H1 (cell line): ENCODE measurements around the gene DYNLT2B. TPM values are rescaled to one million over a fixed set of nuclear protein-coding genes. Genes with fewer than 3 reads are reported as not detected.

Experiments used
- CTCF ChIA-PET: fragments of 300-600 bp; sonication (Branson Sonifier 250); formaldehyde crosslinking; loops from one replicate; lab custom pipeline; 2021; ENCODE audit not compliant: partially characterized antibody; lab: Charles Lee
- POLR2A ChIA-PET: fragments of 300-600 bp; sonication (Branson Sonifier 250); formaldehyde crosslinking; loops from one replicate; lab custom pipeline; 2021; ENCODE audit warnings: inconsistent platforms; ENCODE audit not compliant: partially characterized antibody; lab: Charles Lee
- DNase-seq, 2 experiments: peaks; one replicate each; pipeline versions ENCODE4 v3.0.0 to v3.0.0-alpha.2; 2010 to 2022; ENCODE audit warnings: low spot score in 2 of 2, low read depth in 1 of 2, mixed read lengths in 1 of 2
- FAIRE-seq: peaks from 2 replicates; lab custom pipeline; 2011; peaks lifted over from hg19 to GRCh38; lab: Jason Lieb, UNC
- H2AFZ ChIP-seq: 2 replicates; pipeline ENCODE4 v1.8.1; 2012; ENCODE audit warnings: low read length, inconsistent platforms
- H2AK5ac ChIP-seq: 2 replicates; pipeline ENCODE4 v1.6.1; 2013; ENCODE audit warnings: low read depth, low read length
- H2BK120ac ChIP-seq: replicated peaks from 2 replicates; pipeline ENCODE3; 2013; ENCODE audit warnings: low read depth, low read length, inconsistent platforms
- H2BK12ac ChIP-seq: 2 replicates; pipeline ENCODE4 v1.6.1; 2013; ENCODE audit warnings: low read depth, low read length
- H2BK15ac ChIP-seq: 2 replicates; pipeline ENCODE4 v1.6.1; 2013; ENCODE audit warnings: low read length
- H2BK20ac ChIP-seq: 2 replicates; pipeline ENCODE4 v1.6.1; 2013; ENCODE audit warnings: low read length
- H2BK5ac ChIP-seq: 2 replicates; pipeline ENCODE4 v1.6.1; 2013; ENCODE audit warnings: low read depth, low read length
- H3K14ac ChIP-seq: 2 replicates; pipeline ENCODE4 v1.6.1; 2013; ENCODE audit warnings: inconsistent platforms; ENCODE audit not compliant: insufficient read length
- H3K18ac ChIP-seq: 2 replicates; pipeline ENCODE4 v1.6.1; 2013; ENCODE audit warnings: low read length; ENCODE audit errors: extremely low read depth
- H3K23ac ChIP-seq: 2 replicates; pipeline ENCODE4 v1.6.1; 2013; ENCODE audit warnings: inconsistent platforms; ENCODE audit not compliant: insufficient read length
- H3K23me2 ChIP-seq: 2 replicates; pipeline ENCODE4 v1.6.1; 2013; ENCODE audit warnings: low read depth, low read length
- H3K27ac ChIP-seq: 2 replicates; pipeline ENCODE4 v1.6.1; 2011; ENCODE audit warnings: low read depth, low read length, inconsistent platforms
- H3K27me3 ChIP-seq, 4 experiments: replicated peaks in 1 of 4; 1 replicate in 1 of 4; 2 replicates in 3 of 4; pipeline versions ENCODE4 v1.6.1 to v1.8.1; 2011 to 2013; ENCODE audit warnings: low read length in 3 of 4, mild to moderate bottlenecking in 3 of 4, inconsistent platforms in 2 of 4, mixed read lengths in 2 of 4, moderate library complexity in 1 of 4; ENCODE audit not compliant: control insufficient read depth in 3 of 4, insufficient read depth in 3 of 4; ENCODE audit errors: extremely low read depth in 1 of 4
- H3K36me3 ChIP-seq, 4 experiments: 2 replicates each; pipeline versions ENCODE4 v1.6.1 to v1.8.1; 2011 to 2013; ENCODE audit warnings: mild to moderate bottlenecking in 4 of 4, low read length in 3 of 4, moderate library complexity in 2 of 4, control low read depth in 1 of 4, inconsistent platforms in 1 of 4; ENCODE audit not compliant: insufficient read depth in 4 of 4, control insufficient read depth in 2 of 4
- H3K4ac ChIP-seq: replicated peaks from 2 replicates; pipeline ENCODE3; 2013; ENCODE audit warnings: low read length, low read depth, mixed read lengths, inconsistent platforms; ENCODE audit not compliant: insufficient read length
- H3K4me1 ChIP-seq, 4 experiments: replicated peaks in 1 of 4; 1 replicate in 1 of 4; 2 replicates in 3 of 4; pipeline versions ENCODE4 v1.6.1 to v1.8.1; 2011 to 2013; ENCODE audit warnings: low read length in 3 of 4, inconsistent platforms in 2 of 4, mixed read lengths in 1 of 4; ENCODE audit not compliant: insufficient read depth in 4 of 4, control insufficient read depth in 3 of 4
- H3K4me2 ChIP-seq, 2 experiments: 2 replicates each; pipeline versions ENCODE4 v1.6.1 to v1.8.1; 2011 to 2013; ENCODE audit warnings: low read depth in 2 of 2, low read length in 2 of 2, control low read depth in 1 of 2, inconsistent platforms in 1 of 2, mild to moderate bottlenecking in 1 of 2; ENCODE audit not compliant: insufficient read depth in 1 of 2
- H3K4me3 ChIP-seq, 4 experiments: fragments of 200-600, 300-600 bp in 1 of 4; sonication (generic), shearing (Covaris generic), sonication (Bioruptor Twin) in 1 of 4; 2 replicates each; pipeline versions ENCODE4 v1.5.1 to v1.8.1; 2011 to 2016; ENCODE audit warnings: low read length in 4 of 4, low read depth in 3 of 4, control low read depth in 2 of 4, inconsistent platforms in 2 of 4, mild to moderate bottlenecking in 2 of 4, mixed read lengths in 1 of 4, moderate library complexity in 1 of 4; ENCODE audit not compliant: insufficient read depth in 2 of 4; ENCODE audit errors: extremely low read depth in 1 of 4
- H3K56ac ChIP-seq: replicated peaks from 2 replicates; pipeline ENCODE3; 2013; ENCODE audit warnings: low read depth, mild to moderate bottlenecking, mixed read lengths, low read length, inconsistent platforms; ENCODE audit not compliant: insufficient read length
- H3K79me1 ChIP-seq: 2 replicates; pipeline ENCODE4 v1.6.1; 2013; ENCODE audit warnings: low read depth, low read length, control low read depth
- H3K79me2 ChIP-seq, 2 experiments: 2 replicates each; pipeline versions ENCODE4 v1.6.1 to v1.8.1; 2012 to 2013; ENCODE audit warnings: low read length in 2 of 2, mild to moderate bottlenecking in 2 of 2, inconsistent platforms in 1 of 2; ENCODE audit not compliant: insufficient read depth in 2 of 2, control insufficient read depth in 1 of 2
- H3K9ac ChIP-seq, 4 experiments: replicated peaks in 1 of 4; 1 replicate in 1 of 4; 2 replicates in 3 of 4; pipeline versions ENCODE4 v1.6.1 to v1.8.1; 2011 to 2013; ENCODE audit warnings: low read depth in 3 of 4, low read length in 3 of 4, control low read depth in 2 of 4, mild to moderate bottlenecking in 2 of 4, moderate library complexity in 2 of 4, inconsistent platforms in 1 of 4; ENCODE audit errors: extremely low read depth in 1 of 4
- H3K9me3 ChIP-seq, 2 experiments: 2 replicates each; pipeline versions ENCODE4 v1.6.1 to v1.8.1; 2012 to 2013; ENCODE audit warnings: mild to moderate bottlenecking in 2 of 2, moderate library complexity in 2 of 2, control low read depth in 1 of 2, inconsistent platforms in 1 of 2, low read depth in 1 of 2, low read length in 1 of 2, mixed read lengths in 1 of 2; ENCODE audit not compliant: insufficient read depth in 2 of 2
- H4K20me1 ChIP-seq, 2 experiments: replicated peaks in 1 of 2; 2 replicates each; pipeline versions ENCODE3 to v1.8.1; 2011 to 2013; ENCODE audit warnings: inconsistent platforms in 2 of 2, low read length in 2 of 2, mild to moderate bottlenecking in 1 of 2; ENCODE audit not compliant: insufficient read depth in 2 of 2, control insufficient read depth in 1 of 2
- H4K5ac ChIP-seq: 2 replicates; pipeline ENCODE4 v1.6.1; 2013; ENCODE audit warnings: low read length, low read depth, mixed read lengths, inconsistent platforms; ENCODE audit not compliant: insufficient read length
- H4K8ac ChIP-seq: 2 replicates; pipeline ENCODE4 v1.8.0; 2013; ENCODE audit warnings: mild to moderate bottlenecking, moderate library complexity, low read length, inconsistent platforms; ENCODE audit not compliant: insufficient read depth; ENCODE audit errors: extremely low read depth
- H4K91ac ChIP-seq: replicated peaks from 2 replicates; pipeline ENCODE3; 2013; ENCODE audit warnings: low read length, mixed read lengths, inconsistent platforms; ENCODE audit not compliant: insufficient read length
- BACH1 ChIP-seq: IDR thresholded peaks from 2 replicates; pipeline ENCODE4 v1.6.1; 2012; ENCODE audit warnings: low read length, improper control_type of control experiment
- PHF8 ChIP-seq: fragments of 200-600 bp; sonication (generic); conservative IDR thresholded peaks from 2 replicates; pipeline ENCODE4 v1.7.1; 2012; ENCODE audit warnings: low read depth, mild to moderate bottlenecking, inconsistent platforms, low read length, moderate library complexity
- WGBS, 2 experiments: shearing (Covaris generic) in 1 of 2; methylation state at CpG; one replicate each; pipeline versions ENCODE4 v1.1.6 to v1.1.7; 2013 to 2015; ENCODE audit warnings: low lambda C conversion rate in 2 of 2, mixed read lengths in 2 of 2, inconsistent platforms in 1 of 2, low coverage in 1 of 2, missing lambda C conversion rate in 1 of 2; ENCODE audit not compliant: insufficient replicate concordance in 2 of 2, insufficient coverage in 1 of 2, insufficient read length in 1 of 2; ENCODE audit errors: extremely low coverage in 1 of 2, missing lambda C conversion rate in 1 of 2; 5-methylcytosine and 5-hydroxymethylcytosine counted together
- polyA plus RNA-seq, 7 experiments: library from polyadenylated mRNA; depleted of rRNA in 3 of 7; stranded (reverse) in 5 of 7; unstranded in 2 of 7; fragments of >200 nt in 5 of 7; fragments of 200-250 nt in 2 of 7; gene quantifications; 1 replicate in 5 of 7; 2 replicates in 1 of 7; 4 replicates in 1 of 7; pipeline versions ENCODE4 v1.2.1 to v1.2.3, GENCODE V29; 2011 to 2013; ENCODE audit warnings: missing spikeins in 2 of 7, mixed read lengths in 2 of 7
- total RNA-seq: library from RNA; stranded (reverse); fragmentation: NEBNext Ultra II Directional; extraction: Animal tissue kit (Norgen Biotek cat#: 25700); gene quantifications from 2 replicates; pipeline ENCODE4 v1.2.1, GENCODE V29; 2021

DYNLT2B gene
- total and polyA plus RNA-seq, 2 of the 8 experiments (the other 6 are each of a cell fraction or from before 2014, with no cell fraction given): 10.9 to 22.2 TPM

DNA sequence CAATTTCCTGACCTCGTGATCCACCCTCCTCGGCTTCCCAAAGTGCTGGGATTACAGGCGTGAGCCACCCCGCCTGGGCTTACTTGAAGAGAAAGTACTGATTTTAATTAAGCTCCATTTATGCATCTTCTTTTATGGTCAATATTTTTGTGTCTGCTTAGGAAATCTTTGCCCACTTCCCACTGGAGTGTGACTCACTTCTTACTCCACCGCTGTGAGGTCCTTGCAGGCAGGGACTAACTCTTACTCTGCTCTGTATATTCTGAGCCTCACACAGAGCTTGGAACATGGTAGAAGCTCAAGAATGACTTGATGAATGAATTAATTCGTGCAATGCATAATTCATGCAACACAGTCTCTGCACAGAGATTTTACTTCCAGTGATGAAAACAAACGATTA is 23.1 kb upstream of the DYNLT2B start:
- no peaks in the 10 kb centered on the region for H3K36me3 ChIP-seq
- TF ChIP-seq PHF8: no peak
- TF ChIP-seq BACH1: no peak
- TF ChIP-seq, all 59 proteins: peak for 0
- DNase-seq (no peak), FAIRE-seq (no peak)
- Histone ChIP-seq H3K27ac (no peak overlapping the region), H2AFZ (no peak overlapping the region), H3K79me2 (no peaks in the 10 kb centered on the region), H3K79me1 (no peaks in the 10 kb centered on the region), H2AK5ac (no peak overlapping the region), H2BK5ac (no peak overlapping the region), H2BK15ac (no peak overlapping the region), H3K18ac (no peak overlapping the region), H4K20me1 (no peaks in the 10 kb centered on the region), H3K27me3 (no peaks in the 10 kb centered on the region), H2BK120ac (no peak overlapping the region), H3K56ac (no peak overlapping the region), H2BK20ac (no peak overlapping the region), H3K23me2 (no peaks in the 10 kb centered on the region), H3K4ac (no peak overlapping the region), H3K14ac (no peak overlapping the region), H3K23ac (no peak overlapping the region), H3K4me1 (no peaks in the 10 kb centered on the region; a peak in 1 of 7 replicates), H3K9me3 (no peaks in the 10 kb centered on the region), H4K91ac (no peak overlapping the region), H3K9ac (no peak overlapping the region), H4K5ac (no peak overlapping the region), H3K4me3 (no peak overlapping the region), H2BK12ac (no peak overlapping the region), H4K8ac (no peak overlapping the region), H3K4me2 (no peak overlapping the region)
- WGBS, 2 experiments: 96% methylated on average over 7 of the region's 7 CpGs; no CpG with 5 or more reads in 1 of the 2 experiments
- ChIA-PET CTCF (interaction anchor here (0.6 to 1.0 kb wide), 3 partner anchors 17 to 1585 kb away, joined by 3 to 4 read pairs (median 4); no protein-coding TSS in a partner anchor), POLR2A (interaction anchor here (1.3 kb wide), 1 partner anchor 99 kb away, joined by 3 read pairs; no protein-coding TSS in a partner anchor)
